ENCODE measurements around the gene ELOVL3.
"Not testable (repeated sequence)": the region's sequence is repeated elsewhere in the genome, so short reads cannot be mapped to it uniquely, and the experiment has no call there.

The ELOVL3 gene

DNA sequence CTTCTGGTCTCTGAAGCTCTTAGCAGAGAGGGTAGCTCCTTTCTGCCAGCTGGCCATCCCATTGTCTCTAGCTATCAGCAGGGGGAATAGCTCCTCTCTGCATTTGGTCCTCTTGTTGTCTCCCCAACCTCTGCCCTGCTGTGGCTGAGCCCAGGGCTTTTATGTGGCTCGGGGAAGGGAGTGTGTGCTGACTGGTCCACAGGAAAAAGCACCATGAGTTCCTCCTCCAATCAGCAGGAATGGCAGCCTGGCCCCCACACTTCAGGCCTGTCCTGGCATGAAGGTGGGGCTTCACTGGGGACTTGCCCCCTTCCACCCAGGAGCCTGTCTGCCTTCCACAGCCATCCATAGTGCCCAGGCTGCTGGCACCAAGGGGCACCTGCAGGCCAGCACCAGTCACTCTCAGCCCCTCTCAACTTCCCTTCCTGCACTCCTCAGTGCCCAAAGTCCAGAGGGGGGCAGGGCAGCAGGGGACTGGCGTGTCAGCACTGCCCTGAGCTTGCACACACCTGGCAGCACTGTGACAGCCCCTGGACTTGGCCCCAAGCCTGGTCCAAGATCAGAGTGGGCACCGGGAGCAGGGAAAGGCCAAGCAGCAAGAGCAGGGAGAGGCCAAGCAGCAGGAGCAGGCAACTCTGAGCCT lies 37.7 kb upstream of the ELOVL3 start:
- Histone ChIP-seq H3K9me3 (ENCODE audit: insufficient read depth, low read length) (no peaks in the 10 kb centered on the region), H3K4me3 (ENCODE audit: low read length) (no peak overlapping the region), H3K36me3 (replicated peaks; ENCODE audit: low read depth, low read length) (no peaks in the 10 kb centered on the region), H3K9ac (ENCODE audit: low read length) (no peak overlapping the region), H3K4me1 (ENCODE audit: low read length) (peaks cover 6% of the 10 kb centered on the region), H4K20me1 (ENCODE audit: insufficient read depth, low read length) (no peaks in the 10 kb centered on the region), H3K27me3 (ENCODE audit: low read depth, low read length) (no peaks in the 10 kb centered on the region), H3K79me2 (ENCODE audit: low read length) (no peaks in the 10 kb centered on the region), H3K27ac (ENCODE audit: low read length) (no peak overlapping the region), H2AFZ (ENCODE audit: low read depth, low read length) (no peak overlapping the region), H3K4me2 (ENCODE audit: low read length) (no peak overlapping the region)
- TF ChIP-seq CTCF (IDR thresholded peaks at IDR 0.05; ENCODE audit: low read depth, low read length) (no peak), EZH2phosphoT487 (IDR thresholded peaks at IDR 0.05; ENCODE audit: low read depth) (no peak)

- H3K79me2 ChIP-seq (ENCODE audit: low read length); H4K20me1 ChIP-seq (ENCODE audit: insufficient read depth, low read length); H3K4me1 ChIP-seq (ENCODE audit: low read length); H3K27ac ChIP-seq (ENCODE audit: low read length); H3K36me3 ChIP-seq (replicated peaks; ENCODE audit: low read depth, low read length); H3K27me3 ChIP-seq (ENCODE audit: low read depth, low read length); H3K9me3 ChIP-seq (ENCODE audit: insufficient read depth, low read length); H3K9ac ChIP-seq (ENCODE audit: low read length): not testable (repeated sequence)
- H3K4me2 ChIP-seq (ENCODE audit: low read length), result peak overlapping the region; percentile 40
- H3K4me3 ChIP-seq (ENCODE audit: low read length), result 0 out of 2 replicates have a peak overlapping the region, but pooled peaks have one; percentile 33
- H2AFZ ChIP-seq (ENCODE audit: low read depth, low read length), result 0 out of 2 replicates have a peak overlapping the region, but pooled peaks have one; percentile 54
Observed at GRCh38 chr10:102188941-102189898, 36.9 kb upstream of the ELOVL3 start.

GRCh38 chr10:102191956-102192355 lies 34.1 kb upstream of the ELOVL3 start:
- no peak for TF ChIP-seq CTCF (IDR thresholded peaks at IDR 0.05; ENCODE audit: low read depth, low read length)
- no peak for TF ChIP-seq EZH2phosphoT487 (IDR thresholded peaks at IDR 0.05; ENCODE audit: low read depth)
- Histone ChIP-seq H3K4me1 (ENCODE audit: low read length) (peaks cover 6% of the 10 kb centered on the region), H3K9me3 (ENCODE audit: insufficient read depth, low read length) (no peaks in the 10 kb centered on the region), H3K27ac (ENCODE audit: low read length) (no peak overlapping the region), H3K4me3 (ENCODE audit: low read length) (no peak overlapping the region), H2AFZ (ENCODE audit: low read depth, low read length) (no peak overlapping the region), H3K27me3 (ENCODE audit: low read depth, low read length) (no peaks in the 10 kb centered on the region), H3K4me2 (ENCODE audit: low read length) (no peak overlapping the region), H3K79me2 (ENCODE audit: low read length) (no peaks in the 10 kb centered on the region), H3K36me3 (replicated peaks; ENCODE audit: low read depth, low read length) (no peaks in the 10 kb centered on the region), H3K9ac (ENCODE audit: low read length) (no peak overlapping the region), H4K20me1 (ENCODE audit: insufficient read depth, low read length) (no peaks in the 10 kb centered on the region)

DNA sequence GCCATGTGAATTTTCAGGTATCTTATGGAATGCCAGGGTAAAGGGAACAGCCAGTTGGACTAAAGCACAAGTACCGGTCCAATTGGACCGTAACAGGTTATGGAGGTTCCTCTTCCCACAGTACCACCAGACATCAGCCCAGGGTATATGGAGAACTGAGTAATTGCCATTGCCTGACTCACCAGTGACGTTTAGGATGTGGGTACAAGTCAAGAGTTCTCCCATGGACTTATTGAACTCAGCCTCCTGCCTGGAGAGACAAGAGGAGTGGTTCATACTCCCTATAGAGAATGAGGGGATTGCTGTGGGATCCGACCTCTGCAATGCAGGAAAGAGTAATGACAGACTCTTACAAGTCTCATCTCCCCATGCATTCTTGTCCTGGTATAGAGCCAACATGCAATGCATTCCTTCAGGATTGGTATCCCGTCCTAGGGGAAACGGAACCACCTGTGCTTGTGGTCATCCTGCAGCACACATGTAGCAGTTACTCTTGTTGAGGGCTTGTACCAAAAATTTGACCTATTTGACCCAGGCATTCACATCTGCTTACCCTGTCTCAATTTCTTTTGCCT lies 30.7 kb upstream of the ELOVL3 start:
- Histone ChIP-seq H3K36me3 (replicated peaks; ENCODE audit: low read depth, low read length) (no peaks in the 10 kb centered on the region), H4K20me1 (ENCODE audit: insufficient read depth, low read length) (no peaks in the 10 kb centered on the region), H3K27ac (ENCODE audit: low read length) (no peak overlapping the region), H3K79me2 (ENCODE audit: low read length) (no peaks in the 10 kb centered on the region), H3K9ac (ENCODE audit: low read length) (no peak overlapping the region), H3K4me2 (ENCODE audit: low read length) (no peak overlapping the region), H3K4me1 (ENCODE audit: low read length) (no peaks in the 10 kb centered on the region), H3K9me3 (ENCODE audit: insufficient read depth, low read length) (no peaks in the 10 kb centered on the region), H3K27me3 (ENCODE audit: low read depth, low read length) (no peaks in the 10 kb centered on the region), H2AFZ (ENCODE audit: low read depth, low read length) (no peak overlapping the region), H3K4me3 (ENCODE audit: low read length) (no peak overlapping the region)
- TF ChIP-seq EZH2phosphoT487 (IDR thresholded peaks at IDR 0.05; ENCODE audit: low read depth) (no peak), CTCF (IDR thresholded peaks at IDR 0.05; ENCODE audit: low read depth, low read length) (no peak)

Data from OCI-LY3 (cell line).